H9 (cell line): Measurements from ENCODE around the gene LTF. TPM values are rescaled to one million over a fixed set of nuclear protein-coding genes. Genes with fewer than 3 reads are reported as not detected.

Experiments used
- DNase-seq: peaks from one replicate; pipeline ENCODE4 v3.0.0-alpha.2; 2017
- H2AFZ ChIP-seq: one replicate; pipeline ENCODE4 v1.6.1; 2013; ENCODE audit warnings: mild to moderate bottlenecking, low read length, control low read depth, moderate library complexity
- H2AK5ac ChIP-seq: 2 replicates; pipeline ENCODE4 v1.6.1; 2013; ENCODE audit warnings: low read length, control low read depth, mixed read lengths; ENCODE audit not compliant: insufficient read length
- H2BK120ac ChIP-seq: one replicate; pipeline ENCODE4 v1.6.1; 2013; ENCODE audit warnings: low read depth, mild to moderate bottlenecking, low read length, control low read depth, inconsistent platforms; ENCODE audit not compliant: poor library complexity, severe bottlenecking
- H2BK12ac ChIP-seq: 2 replicates; pipeline ENCODE4 v1.6.1; 2013; ENCODE audit warnings: low read length, control low read depth, mixed read lengths, low read depth; ENCODE audit not compliant: insufficient read length
- H2BK15ac ChIP-seq: 2 replicates; pipeline ENCODE4 v1.6.1; 2013; ENCODE audit warnings: low read depth, low read length, control low read depth
- H2BK20ac ChIP-seq: one replicate; pipeline ENCODE4 v1.6.1; 2013; ENCODE audit warnings: low read depth, mild to moderate bottlenecking, low read length, control low read depth, inconsistent platforms; ENCODE audit not compliant: poor library complexity, severe bottlenecking
- H2BK5ac ChIP-seq: 2 replicates; pipeline ENCODE4 v1.6.1; 2013; ENCODE audit warnings: low read length, control low read depth, mixed read lengths; ENCODE audit not compliant: insufficient read length
- H3K14ac ChIP-seq: 2 replicates; pipeline ENCODE4 v1.6.1; 2013; ENCODE audit warnings: low read length, control low read depth; ENCODE audit not compliant: insufficient read depth
- H3K18ac ChIP-seq: 2 replicates; pipeline ENCODE4 v1.6.1; 2013; ENCODE audit warnings: low read depth, mild to moderate bottlenecking, mixed read lengths, low read length, control low read depth; ENCODE audit not compliant: insufficient read length
- H3K23ac ChIP-seq: 2 replicates; pipeline ENCODE4 v1.6.1; 2013; ENCODE audit warnings: low read length, control low read depth, mixed read lengths, low read depth; ENCODE audit not compliant: insufficient read length
- H3K23me2 ChIP-seq: 2 replicates; pipeline ENCODE4 v1.6.1; 2013; ENCODE audit warnings: low read depth, mild to moderate bottlenecking, mixed read lengths, low read length, control low read depth; ENCODE audit not compliant: insufficient read length, poor library complexity, severe bottlenecking
- H3K27ac ChIP-seq: 2 replicates; pipeline ENCODE4 v1.5.1; 2013; ENCODE audit warnings: low read length, control low read depth, mixed read lengths, low read depth; ENCODE audit not compliant: insufficient read length
- H3K27me3 ChIP-seq: 2 replicates; pipeline ENCODE4 v1.6.1; 2013; ENCODE audit warnings: low read length, control low read depth, inconsistent platforms; ENCODE audit not compliant: insufficient read depth
- H3K4ac ChIP-seq: 2 replicates; pipeline ENCODE4 v1.6.1; 2013; ENCODE audit warnings: low read depth, mild to moderate bottlenecking, control low read depth, inconsistent platforms, low read length, moderate library complexity
- H3K4me1 ChIP-seq: 2 replicates; pipeline ENCODE4 v1.6.1; 2013; ENCODE audit warnings: low read length, control low read depth, inconsistent platforms; ENCODE audit not compliant: insufficient read depth
- H3K4me2 ChIP-seq: 2 replicates; pipeline ENCODE4 v1.6.1; 2013; ENCODE audit warnings: low read length, control low read depth, mixed read lengths; ENCODE audit not compliant: insufficient read length, insufficient read depth
- H3K56ac ChIP-seq: 2 replicates; pipeline ENCODE4 v1.6.1; 2013; ENCODE audit warnings: low read depth, mild to moderate bottlenecking, mixed read lengths, low read length, control low read depth; ENCODE audit not compliant: insufficient read length
- H3K79me1 ChIP-seq: 2 replicates; pipeline ENCODE4 v1.6.1; 2013; ENCODE audit warnings: low read depth, mild to moderate bottlenecking, moderate library complexity, low read length, control low read depth, inconsistent platforms; ENCODE audit not compliant: insufficient read depth, poor library complexity, severe bottlenecking
- H3K79me2 ChIP-seq: 2 replicates; pipeline ENCODE4 v1.6.1; 2013; ENCODE audit warnings: low read length, control low read depth, inconsistent platforms; ENCODE audit not compliant: insufficient read depth
- H3K9ac ChIP-seq: 2 replicates; pipeline ENCODE4 v1.6.1; 2013; ENCODE audit warnings: low read length, control low read depth, mixed read lengths; ENCODE audit not compliant: insufficient read length; ENCODE audit errors: extremely low read depth
- H3K9me3 ChIP-seq: one replicate; pipeline ENCODE4 v1.6.1; 2013; ENCODE audit warnings: low read depth, low read length, inconsistent platforms; ENCODE audit not compliant: control insufficient read depth
- H3T11ph ChIP-seq: one replicate; pipeline ENCODE4 v1.6.1; 2013; ENCODE audit warnings: mild to moderate bottlenecking, low read length, control low read depth, inconsistent platforms
- H4K20me1 ChIP-seq: one replicate; pipeline ENCODE4 v1.6.1; 2013; ENCODE audit not compliant: control insufficient read depth, insufficient read length, insufficient read depth
- H4K5ac ChIP-seq: 2 replicates; pipeline ENCODE4 v1.6.1; 2013; ENCODE audit warnings: low read depth, mild to moderate bottlenecking, mixed read lengths, low read length, control low read depth; ENCODE audit not compliant: insufficient read length
- H4K8ac ChIP-seq: replicated peaks from 2 replicates; pipeline ENCODE4 v1.6.1; 2013; ENCODE audit warnings: low read length, control low read depth, mixed read lengths, low read depth; ENCODE audit not compliant: insufficient read length
- H4K91ac ChIP-seq: 2 replicates; pipeline ENCODE4 v1.6.1; 2013; ENCODE audit warnings: low read depth, mild to moderate bottlenecking, moderate library complexity, mixed read lengths, low read length, control low read depth; ENCODE audit not compliant: insufficient read length
- H3K27ac Mint-ChIP-seq, 3 experiments: 2 replicates in 2 of 3; 3 replicates in 1 of 3; pipeline ENCODE4 v1.8.0; 2020 to 2021; ENCODE audit warnings: mixed read lengths in 3 of 3, mild to moderate bottlenecking in 1 of 3, moderate library complexity in 1 of 3
- H3K27me3 Mint-ChIP-seq: 2 replicates; pipeline ENCODE4 v1.8.0; 2021; ENCODE audit warnings: low read depth, mild to moderate bottlenecking, moderate library complexity, mixed read lengths
- H3K36me3 Mint-ChIP-seq, 3 experiments: 2 replicates in 2 of 3; 3 replicates in 1 of 3; pipeline ENCODE4 v1.8.0; 2020 to 2021; ENCODE audit warnings: low read depth in 3 of 3, mixed read lengths in 3 of 3; ENCODE audit not compliant: insufficient read depth in 1 of 3
- H3K4me1 Mint-ChIP-seq, 2 experiments: 2 replicates each; pipeline ENCODE4 v1.8.0; 2020; ENCODE audit warnings: mixed read lengths in 2 of 2
- H3K4me3 Mint-ChIP-seq, 2 experiments: 2 replicates in 1 of 2; 3 replicates in 1 of 2; pipeline ENCODE4 v1.8.0; 2020 to 2021; ENCODE audit warnings: mild to moderate bottlenecking in 2 of 2, mixed read lengths in 2 of 2, moderate library complexity in 1 of 2
- H3K9me3 Mint-ChIP-seq, 2 experiments: 2 replicates in 1 of 2; 3 replicates in 1 of 2; pipeline ENCODE4 v1.8.0; 2020; ENCODE audit warnings: mild to moderate bottlenecking in 2 of 2, mixed read lengths in 2 of 2, moderate library complexity in 1 of 2
- WGBS: extraction: QIAGEN DNeasy Blood & Tissue Kit; methylation state at CpG from one replicate; pipeline ENCODE4 v1.1.7; 2013; ENCODE audit warnings: missing lambda C conversion rate, low lambda C conversion rate, mixed read lengths; ENCODE audit not compliant: insufficient read length; ENCODE audit errors: extremely low coverage; 5-methylcytosine and 5-hydroxymethylcytosine counted together
- total RNA-seq: library from RNA; stranded (reverse); gene quantifications from 2 replicates; pipeline ENCODE4 v1.2.1, GENCODE V29; 2021
- TF ChIP-seq, protein P1 (sequence below): fragments of 200-600 bp; sonication (generic); conservative IDR thresholded peaks from 3 replicates; pipeline ENCODE4 v1.8.0; 2021; ENCODE audit warnings: antibody characterized with exemption, mild to moderate bottlenecking

The LTF gene
- total RNA-seq, 1 experiment from 2014 or later = not detected

DNA sequence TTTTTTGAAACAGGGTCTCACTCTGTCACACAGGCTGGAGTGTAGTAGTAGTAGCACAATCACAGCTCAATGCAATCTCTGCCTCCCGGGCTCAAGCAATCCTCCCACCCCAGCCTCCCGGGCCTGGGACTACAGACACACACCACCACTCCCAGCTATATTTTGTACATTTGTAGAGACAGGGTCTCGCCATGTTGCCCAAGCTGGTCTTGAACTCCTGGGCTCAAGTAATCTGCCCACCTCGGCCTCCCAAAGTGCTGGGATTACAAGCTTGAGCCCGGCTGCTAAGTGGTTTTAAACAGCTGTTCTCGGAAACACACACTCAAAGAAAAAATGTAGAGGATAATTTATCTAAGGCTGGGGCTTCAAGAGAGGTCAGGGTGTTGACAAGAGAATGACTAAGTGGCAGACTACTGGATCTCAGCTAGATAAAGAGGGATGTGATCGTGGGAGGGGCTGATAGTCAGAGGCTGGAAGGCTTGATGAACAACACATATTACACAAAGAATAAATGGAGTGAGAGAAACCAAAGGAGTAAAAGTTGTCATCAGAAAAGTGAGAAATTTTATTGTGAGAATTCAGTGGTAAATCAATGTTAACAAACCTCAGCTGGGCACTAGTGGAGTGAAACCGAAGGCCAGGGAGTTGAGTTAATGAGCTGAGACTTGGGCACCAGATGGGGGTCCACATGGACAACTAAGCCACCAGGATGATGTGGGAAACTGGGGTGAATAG, 64.5 kb downstream of the LTF start:
- Histone ChIP-seq H2BK120ac (no peak overlapping the region), H3K4ac (no peak overlapping the region), H3T11ph (no peak overlapping the region), H3K23ac (no peak overlapping the region), H2AK5ac (no peak overlapping the region), H2BK20ac (no peak overlapping the region), H4K8ac (no peak overlapping the region), H3K14ac (no peak overlapping the region), H3K79me2 (no peaks in the 10 kb centered on the region), H3K27me3 (no peaks in the 10 kb centered on the region), H3K56ac (no peak overlapping the region), H3K27ac (no peak overlapping the region), H2BK15ac (no peak overlapping the region), H3K4me2 (no peak overlapping the region), H4K91ac (no peak overlapping the region), H3K23me2 (no peaks in the 10 kb centered on the region), H3K9ac (no peak overlapping the region), H3K79me1 (no peaks in the 10 kb centered on the region), H2BK12ac (no peak overlapping the region), H2BK5ac (no peak overlapping the region), H3K18ac (no peak overlapping the region), H2AFZ (no peak overlapping the region), H3K9me3 (no peaks in the 10 kb centered on the region), H3K4me1 (no peaks in the 10 kb centered on the region), H4K20me1 (no peaks in the 10 kb centered on the region), H4K5ac (no peak overlapping the region)
- Mint-ChIP-seq H3K4me1 (peaks cover 0 to 2% of the 10 kb centered on the region in 2 experiments; a peak in 1 of 4 replicates), H3K36me3 (no peaks in the 10 kb centered on the region), H3K4me3 (no peak overlapping the region), H3K27ac (no peak overlapping the region), H3K27me3 (peaks cover 5% of the 10 kb centered on the region), H3K9me3 (no peaks in the 10 kb centered on the region)
- WGBS = no CpG with 5 or more reads among the region's 8 CpGs
- TF ChIP-seq, protein P1, sequence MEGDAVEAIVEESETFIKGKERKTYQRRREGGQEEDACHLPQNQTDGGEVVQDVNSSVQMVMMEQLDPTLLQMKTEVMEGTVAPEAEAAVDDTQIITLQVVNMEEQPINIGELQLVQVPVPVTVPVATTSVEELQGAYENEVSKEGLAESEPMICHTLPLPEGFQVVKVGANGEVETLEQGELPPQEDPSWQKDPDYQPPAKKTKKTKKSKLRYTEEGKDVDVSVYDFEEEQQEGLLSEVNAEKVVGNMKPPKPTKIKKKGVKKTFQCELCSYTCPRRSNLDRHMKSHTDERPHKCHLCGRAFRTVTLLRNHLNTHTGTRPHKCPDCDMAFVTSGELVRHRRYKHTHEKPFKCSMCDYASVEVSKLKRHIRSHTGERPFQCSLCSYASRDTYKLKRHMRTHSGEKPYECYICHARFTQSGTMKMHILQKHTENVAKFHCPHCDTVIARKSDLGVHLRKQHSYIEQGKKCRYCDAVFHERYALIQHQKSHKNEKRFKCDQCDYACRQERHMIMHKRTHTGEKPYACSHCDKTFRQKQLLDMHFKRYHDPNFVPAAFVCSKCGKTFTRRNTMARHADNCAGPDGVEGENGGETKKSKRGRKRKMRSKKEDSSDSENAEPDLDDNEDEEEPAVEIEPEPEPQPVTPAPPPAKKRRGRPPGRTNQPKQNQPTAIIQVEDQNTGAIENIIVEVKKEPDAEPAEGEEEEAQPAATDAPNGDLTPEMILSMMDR = no peak
- no peak for DNase-seq
